PFSK-1 (cell line): ENCODE results near the gene MSMP.

Experiments
- POLR2AphosphoS5 ChIP-seq: IDR thresholded peaks from 2 replicates; pipeline ENCODE4 v1.6.1; 2012; ENCODE audit warnings: low read depth, mild to moderate bottlenecking, control low read depth, low read length, moderate library complexity
- REST ChIP-seq, 2 experiments: IDR thresholded peaks; 2 replicates each; pipeline versions ENCODE4 v1.6.1 to v1.8.0; 2011 to 2012; ENCODE audit warnings: low read depth in 2 of 2, low read length in 2 of 2, control low read depth in 1 of 2, inconsistent platforms in 1 of 2, mild to moderate bottlenecking in 1 of 2, moderate library complexity in 1 of 2; ENCODE audit not compliant: insufficient read depth in 1 of 2
- TAF1 ChIP-seq: IDR thresholded peaks from 2 replicates; pipeline ENCODE4 v1.6.1; 2012; ENCODE audit warnings: low read length, control low read depth, borderline replicate concordance; ENCODE audit not compliant: insufficient read depth

- TF ChIP-seq REST (IDR thresholded peaks at IDR 0.05; ENCODE audit: insufficient read depth in 1 of 2, low read depth in 2 of 2, low read length in 2 of 2) (no peak), POLR2AphosphoS5 (no peak), TAF1 (no peak)
These were observed 3.8 kb upstream of the MSMP start for GRCh38 chr9:35757892-35758275.
